OCI-LY1 (cell line): Measurements from ENCODE around the gene TUBB2A.

ENCODE experiments used
- CTCF ChIP-seq: fragments of 200-600 bp; sonication (generic), shearing (Covaris generic); IDR thresholded peaks from 2 replicates; pipeline ENCODE4 v1.5.1; 2017; ENCODE audit warnings: mild to moderate bottlenecking, antibody characterized with exemption, low read length, moderate library complexity, mixed read lengths
- EZH2 ChIP-seq: fragments of 200-600 bp; sonication (generic), shearing (Covaris generic); IDR thresholded peaks from 2 replicates; pipeline ENCODE4 v1.8.0; 2017; ENCODE audit warnings: borderline replicate concordance, mixed run types, mild to moderate bottlenecking, antibody characterized with exemption, low read length, moderate library complexity, mixed read lengths

GRCh38 chr6:3119040-3119723 is 38.2 kb downstream of the TUBB2A start:
- TF ChIP-seq CTCF (no peak), EZH2 (no peak)
